Measurements from ENCODE around the gene CNST. TPM values are rescaled to one million over a fixed set of nuclear protein-coding genes. Genes with fewer than 3 reads are reported as not detected.
"Not testable (repeated sequence)": the region's sequence is repeated elsewhere in the genome, so short reads cannot be mapped to it uniquely, and the experiment has no call there.

Gene CNST
- total RNA-seq, 1 experiment from 2014 or later, result 14.8 TPM

GRCh38 chr1:246632281-246633168 lies 66.3 kb downstream of the CNST start:
- BruUV-seq (replicated peaks), result no TSS peak
- H3K9me3 Mint-ChIP-seq (ENCODE audit: unreplicated experiment), result no peaks in the 10 kb centered on the region
- Histone ChIP-seq H3K36me3 (ENCODE audit: control insufficient read depth, insufficient read depth, low read length) (no peaks in the 10 kb centered on the region), H3K4me1 (peaks cover 6% of the 10 kb centered on the region; the same call in 1 of the 2 replicates), H3K4me3 (ENCODE audit: low read depth, low read length) (no peak overlapping the region), H3K9me3 (no peaks in the 10 kb centered on the region), H3K27me3 (replicated peaks; ENCODE audit: control insufficient read depth, insufficient read depth, low read length) (no peaks in the 10 kb centered on the region)
- H3K27me3 Mint-ChIP-seq (ENCODE audit: insufficient read depth, unreplicated experiment), result no peaks in the 10 kb centered on the region
- no peak overlapping the region for H3K27ac Mint-ChIP-seq (ENCODE audit: unreplicated experiment)
- no peak for DNase-seq
- H3K4me1 Mint-ChIP-seq (ENCODE audit: low read depth, unreplicated experiment), result no peaks in the 10 kb centered on the region
- peaks cover 15% of the 10 kb centered on the region for H3K36me3 Mint-ChIP-seq (ENCODE audit: insufficient read depth, unreplicated experiment)
- no peak overlapping the region for H3K4me3 Mint-ChIP-seq (ENCODE audit: unreplicated experiment)
- CTCF ChIA-PET, result no interaction called here
- no peak for TF ChIP-seq CTCF (IDR thresholded peaks at IDR 0.05; ENCODE audit: insufficient read depth in 1 of 2, low read depth in 1 of 2, low read length in 1 of 2, severe bottlenecking in 1 of 2, unreplicated experiment in 1 of 2)
- intact Hi-C loops (cut with micrococcal nuclease; ENCODE audit: unreplicated experiment), result no loop called here
- POLR2A ChIA-PET, result no interaction called here

GRCh38 chr1:246634659-246635058 lies 68.4 kb downstream of the CNST start:
- POLR2A ChIA-PET; H3K4me3 ChIP-seq (ENCODE audit: low read depth, low read length); H3K27me3 Mint-ChIP-seq (ENCODE audit: insufficient read depth, unreplicated experiment); H3K36me3 ChIP-seq (ENCODE audit: control insufficient read depth, insufficient read depth, low read length); H3K9me3 ChIP-seq; H3K4me1 ChIP-seq; BruUV-seq (replicated peaks); H3K4me3 Mint-ChIP-seq (ENCODE audit: unreplicated experiment); DNase-seq; H3K4me1 Mint-ChIP-seq (ENCODE audit: low read depth, unreplicated experiment); H3K9me3 Mint-ChIP-seq (ENCODE audit: unreplicated experiment); H3K27ac Mint-ChIP-seq (ENCODE audit: unreplicated experiment); CTCF ChIA-PET; intact Hi-C loops (cut with micrococcal nuclease; ENCODE audit: unreplicated experiment); H3K27me3 ChIP-seq (replicated peaks; ENCODE audit: control insufficient read depth, insufficient read depth, low read length): not testable (repeated sequence)
- peaks cover 15% of the 10 kb centered on the region for H3K36me3 Mint-ChIP-seq (ENCODE audit: insufficient read depth, unreplicated experiment)

- Histone ChIP-seq H3K4me1 (no peaks in the 10 kb centered on the region), H3K9me3 (no peaks in the 10 kb centered on the region), H3K4me3 (ENCODE audit: low read depth, low read length) (no peak overlapping the region), H3K36me3 (ENCODE audit: control insufficient read depth, insufficient read depth, low read length) (no peaks in the 10 kb centered on the region), H3K27me3 (replicated peaks; ENCODE audit: control insufficient read depth, insufficient read depth, low read length) (no peaks in the 10 kb centered on the region)
- no peak for TF ChIP-seq CTCF (IDR thresholded peaks at IDR 0.05; ENCODE audit: insufficient read depth in 1 of 2, low read depth in 1 of 2, low read length in 1 of 2, severe bottlenecking in 1 of 2, unreplicated experiment in 1 of 2)
- Mint-ChIP-seq H3K4me1 (ENCODE audit: low read depth, unreplicated experiment) (no peaks in the 10 kb centered on the region), H3K4me3 (ENCODE audit: unreplicated experiment) (no peak overlapping the region), H3K36me3 (ENCODE audit: insufficient read depth, unreplicated experiment) (peaks cover 18% of the 10 kb centered on the region), H3K27ac (ENCODE audit: unreplicated experiment) (no peak overlapping the region), H3K9me3 (ENCODE audit: unreplicated experiment) (peaks cover 14% of the 10 kb centered on the region), H3K27me3 (ENCODE audit: insufficient read depth, unreplicated experiment) (no peaks in the 10 kb centered on the region)
- intact Hi-C loops (cut with micrococcal nuclease; ENCODE audit: unreplicated experiment), result no loop called here
- DNase-seq, result no peak
- no TSS peak for BruUV-seq (replicated peaks)
- CTCF ChIA-PET, result no interaction called here
- POLR2A ChIA-PET, result no interaction called here
Observed at GRCh38 chr1:246638941-246639655, 72.8 kb downstream of the CNST start.

Data from Caco-2 (cell line).